22Rv1 (cell line): Measurements from ENCODE around the gene SUSD6.

Source experiments
- H3K27ac ChIP-seq: fragments of 450-650 bp; 2 replicates; pipeline ENCODE4 v1.5.1; 2017
- CTCF ChIP-seq: fragments of 450-650 bp; IDR thresholded peaks from 2 replicates; pipeline ENCODE4 v1.5.1; 2017; ENCODE audit warnings: mild to moderate bottlenecking
- ZFX ChIP-seq: fragments of 450-650 bp; IDR thresholded peaks from 2 replicates; pipeline ENCODE4 v1.6.1; 2017; ENCODE audit warnings: antibody characterized with exemption, borderline replicate concordance

SUSD6 gene

GRCh38 chr14:69684461-69685217 lies 73.2 kb downstream of the SUSD6 start:
- no peak for TF ChIP-seq ZFX
- no peak for TF ChIP-seq CTCF
- H3K27ac ChIP-seq: no peak overlapping the region

- H3K27ac ChIP-seq: no peak overlapping the region
- no peak for TF ChIP-seq CTCF
- TF ChIP-seq ZFX: no peak
These were observed 73.8 kb downstream of the SUSD6 start for GRCh38 chr14:69685218-69685616.

GRCh38 chr14:69685716-69686115 lies 74.3 kb downstream of the SUSD6 start:
- TF ChIP-seq CTCF (no peak), ZFX (no peak)
- no peak overlapping the region for H3K27ac ChIP-seq

- no peak overlapping the region for H3K27ac ChIP-seq
- TF ChIP-seq ZFX: no peak
- no peak for TF ChIP-seq CTCF
These were observed 76.4 kb downstream of the SUSD6 start for GRCh38 chr14:69687606-69688298.

- H3K27ac ChIP-seq: no peak overlapping the region
- TF ChIP-seq ZFX: no peak
- no peak for TF ChIP-seq CTCF
These were observed 76.9 kb downstream of the SUSD6 start for GRCh38 chr14:69688299-69688649.

GRCh38 chr14:69690042-69690441 lies 78.6 kb downstream of the SUSD6 start:
- H3K27ac ChIP-seq: no peak overlapping the region
- no peak for TF ChIP-seq CTCF
- no peak for TF ChIP-seq ZFX

GRCh38 chr14:69692594-69692993 lies 81.2 kb downstream of the SUSD6 start:
- H3K27ac ChIP-seq: no peak overlapping the region
- TF ChIP-seq ZFX: no peak
- no peak for TF ChIP-seq CTCF
